SK-N-SH (cell line): ENCODE measurements around the gene TRMU.

Experiments used
- EP300 ChIP-seq, 2 experiments: IDR thresholded peaks; 2 replicates each; pipeline versions ENCODE4 v1.4.0 to v1.6.1; 2012; ENCODE audit warnings: borderline replicate concordance in 1 of 2, low read depth in 1 of 2, low read length in 1 of 2
- MXI1 ChIP-seq: IDR thresholded peaks from 2 replicates; pipeline ENCODE4 v1.6.1; 2012; ENCODE audit warnings: mild to moderate bottlenecking, low read depth, low read length, improper control_type of control experiment
- POLR2AphosphoS5 ChIP-seq: IDR thresholded peaks from 2 replicates; pipeline ENCODE4 v1.6.1; 2012; ENCODE audit warnings: low read depth, low read length
- RAD21 ChIP-seq: IDR thresholded peaks from 2 replicates; pipeline ENCODE4 v1.6.1; 2012; ENCODE audit warnings: mild to moderate bottlenecking, low read length
- TAF1 ChIP-seq: IDR thresholded peaks from 2 replicates; pipeline ENCODE4 v1.6.1; 2012; ENCODE audit warnings: low read depth, mild to moderate bottlenecking, low read length, moderate library complexity, borderline replicate concordance
- USF2 ChIP-seq: fragments of 150-350 bp; IDR thresholded peaks from 2 replicates; pipeline ENCODE4 v1.6.1; 2017; ENCODE audit warnings: antibody characterized with exemption, low read length, low read depth, borderline replicate concordance

GRCh38 chr22:46312056-46312455 is 23.5 kb upstream of the TRMU start:
- no peak for TF ChIP-seq EP300 (IDR thresholded peaks at IDR 0.05; ENCODE audit: borderline replicate concordance in 1 of 2, low read depth in 1 of 2, low read length in 1 of 2)
- no peak for TF ChIP-seq USF2
- no peak for TF ChIP-seq MXI1
- TF ChIP-seq POLR2AphosphoS5 = no peak
- TF ChIP-seq RAD21 = no peak
- TF ChIP-seq TAF1 = no peak
